Thymus (tissue), 11 donors: ENCODE measurements around the gene PHC2. TPM values are rescaled to one million over a fixed set of nuclear protein-coding genes. Genes with fewer than 3 reads are reported as not detected.
A peak's percentile ranks its signal among the peaks of the same experiment; 100 is the strongest.

ENCODE experiments used
- DNase-seq, 9 donors: peaks; one replicate each; pipeline ENCODE4 v3.0.0-alpha.2; 2013; ENCODE audit warnings: low spot score in 9 of 9, low read depth in 6 of 9, missing footprints in 1 of 9
- H3K27ac ChIP-seq, 2 donors: one replicate each; pipeline ENCODE4 v1.5.1; 2013; ENCODE audit warnings: control low read depth in 1 of 2, low read depth in 1 of 2, low read length in 1 of 2, mild to moderate bottlenecking in 1 of 2, moderate library complexity in 1 of 2
- H3K27me3 ChIP-seq, 2 donors: one replicate each; pipeline ENCODE4 v1.5.1; 2013; ENCODE audit warnings: low read length in 1 of 2; ENCODE audit not compliant: control insufficient read depth in 2 of 2, insufficient read depth in 1 of 2
- H3K36me3 ChIP-seq, 2 donors: one replicate each; pipeline ENCODE4 v1.5.1; 2013; ENCODE audit warnings: low read length in 1 of 2, mild to moderate bottlenecking in 1 of 2, moderate library complexity in 1 of 2; ENCODE audit not compliant: control insufficient read depth in 2 of 2, insufficient read depth in 2 of 2
- H3K4me1 ChIP-seq, 2 donors: one replicate each; pipeline ENCODE4 v1.5.1; 2013; ENCODE audit warnings: low read length in 2 of 2; ENCODE audit not compliant: control insufficient read depth in 2 of 2, insufficient read depth in 2 of 2
- H3K4me3 ChIP-seq, 2 donors: one replicate each; pipeline ENCODE4 v1.5.1; 2013; ENCODE audit warnings: low read length in 2 of 2, control low read depth in 1 of 2, mild to moderate bottlenecking in 1 of 2
- H3K9me3 ChIP-seq, 2 donors: one replicate each; pipeline ENCODE4 v1.5.1; 2013; ENCODE audit warnings: low read length in 1 of 2, mild to moderate bottlenecking in 1 of 2; ENCODE audit not compliant: control insufficient read depth in 2 of 2, insufficient read depth in 1 of 2
- WGBS: extraction: QIAGEN DNeasy Blood & Tissue Kit; methylation state at CpG from one replicate; pipeline ENCODE4 v1.1.7; 2013; 5-methylcytosine and 5-hydroxymethylcytosine counted together
- polyA plus RNA-seq: library from polyadenylated mRNA; stranded (reverse); fragments of 200-250 nt; gene quantifications from one replicate; pipeline ENCODE4 v1.2.3, GENCODE V29; 2013
- total RNA-seq: library from RNA; stranded (reverse); fragments of 120-200 nt; gene quantifications from one replicate; pipeline ENCODE4 v1.2.4, GENCODE V29; 2013
- donor health status: healthy.

Gene PHC2
- total and polyA plus RNA-seq, 2 donors = 35.0 to 79.0 TPM

DNA sequence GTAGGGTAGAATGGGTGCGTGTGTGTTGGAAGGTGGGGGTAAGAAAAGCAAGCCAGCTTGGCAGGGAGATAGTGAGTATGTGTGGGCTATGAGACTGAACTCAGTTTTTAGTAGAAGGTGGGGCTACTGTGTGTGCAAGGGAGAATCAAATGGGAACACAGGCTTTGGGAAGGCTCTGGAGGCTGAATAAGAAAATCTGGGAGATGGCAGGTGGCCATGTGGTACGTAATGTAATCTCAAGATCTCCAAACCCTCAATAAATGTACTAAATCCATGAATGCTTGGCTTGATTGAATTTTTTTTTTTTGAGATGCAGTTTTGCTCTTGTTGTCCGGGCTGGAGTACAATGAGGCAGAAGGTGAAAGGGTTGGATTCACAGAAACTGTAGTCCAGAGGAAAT is 38.1 kb upstream of the PHC2 start:
- no peaks in the 10 kb centered on the region for H3K36me3 ChIP-seq
- no peak overlapping the region for H3K4me3 ChIP-seq
- no peaks in the 10 kb centered on the region for H3K9me3 ChIP-seq
- H3K27me3 ChIP-seq = no peaks in the 10 kb centered on the region
- WGBS = 98% methylated on average over 3 of the region's 3 CpGs
- DNase-seq = no peak
- no peak overlapping the region for H3K27ac ChIP-seq
- H3K4me1 ChIP-seq = peaks cover 5 to 15% of the 10 kb centered on the region in 2 donors

DNA sequence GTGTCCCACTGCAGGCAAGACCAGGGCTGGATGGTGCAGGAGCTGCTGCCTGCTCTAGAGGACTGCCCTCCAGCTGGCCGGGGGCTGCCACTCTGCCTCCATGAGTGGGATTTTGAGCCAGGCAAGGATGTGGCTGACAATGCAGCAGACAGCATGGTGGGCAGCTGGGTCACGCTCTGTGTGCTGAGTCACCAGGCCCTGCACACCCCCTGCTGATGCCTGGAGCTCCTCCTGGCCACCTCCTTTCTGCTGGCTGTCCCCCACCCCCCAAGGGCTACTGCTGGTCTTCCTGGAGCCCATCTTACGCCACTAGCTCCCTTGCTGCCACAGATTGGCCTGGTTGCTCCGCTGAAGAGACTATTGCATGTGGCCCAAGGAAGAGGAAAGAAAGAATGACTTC is 37.6 kb upstream of the PHC2 start:
- DNase-seq = no peak
- H3K4me3 ChIP-seq = no peak overlapping the region
- no peaks in the 10 kb centered on the region for H3K9me3 ChIP-seq
- no peaks in the 10 kb centered on the region for H3K27me3 ChIP-seq
- H3K27ac ChIP-seq = no peak overlapping the region
- no peaks in the 10 kb centered on the region for H3K36me3 ChIP-seq
- peaks cover 5 to 15% of the 10 kb centered on the region in 2 donors for H3K4me1 ChIP-seq
- WGBS = 94% methylated on average over 4 of the region's 4 CpGs

DNA sequence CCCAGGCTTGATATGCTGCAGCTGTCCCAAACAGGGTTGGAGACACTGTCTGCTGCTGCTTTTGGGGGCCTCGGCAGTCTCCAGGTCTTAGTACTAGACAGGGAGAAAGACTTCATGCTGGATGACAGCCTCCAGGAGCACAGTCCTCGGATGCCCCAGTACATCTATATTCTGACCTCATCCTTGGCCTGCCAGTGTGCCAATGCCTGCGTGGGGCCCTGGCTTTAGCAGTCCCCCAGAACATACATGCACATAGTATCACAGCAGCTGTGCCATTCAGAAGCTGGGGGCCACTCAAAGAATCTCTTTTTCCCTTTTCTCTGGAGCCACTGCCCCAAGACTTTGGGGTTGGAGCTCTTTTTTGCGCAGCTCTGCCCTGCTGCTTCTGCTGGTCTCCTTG is 37.1 kb upstream of the PHC2 start:
- 95% methylated on average over 4 of the region's 4 CpGs for WGBS
- no peak for DNase-seq
- Histone ChIP-seq H3K27ac (no peak overlapping the region), H3K4me3 (no peak overlapping the region), H3K36me3 (no peaks in the 10 kb centered on the region), H3K27me3 (no peaks in the 10 kb centered on the region), H3K4me1 (peaks cover 5 to 15% of the 10 kb centered on the region in 2 donors), H3K9me3 (no peaks in the 10 kb centered on the region)

DNA sequence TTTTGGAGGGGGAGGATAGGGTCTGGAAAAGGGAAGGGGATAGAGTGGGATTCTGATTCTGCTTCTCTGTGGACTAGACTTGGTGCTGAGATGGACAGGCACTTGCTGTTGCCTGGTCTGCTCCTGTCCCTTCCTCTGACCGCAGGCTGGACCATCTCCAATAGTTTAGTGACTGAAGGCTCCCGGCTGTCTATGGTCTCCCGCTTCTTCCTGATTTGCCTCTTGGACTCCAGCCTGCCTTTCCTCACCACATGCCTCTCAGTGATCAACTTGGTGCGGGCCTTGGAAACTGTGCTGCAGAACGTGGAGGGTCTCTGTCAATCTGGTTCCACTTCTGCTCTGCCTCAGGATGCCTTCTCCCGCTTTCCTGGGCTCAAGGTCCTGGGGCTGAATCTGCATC is 35.3 kb upstream of the PHC2 start:
- 97% methylated on average over 6 of the region's 6 CpGs for WGBS
- no peaks in the 10 kb centered on the region for H3K9me3 ChIP-seq
- DNase-seq = no peak
- no peaks in the 10 kb centered on the region for H3K27me3 ChIP-seq
- H3K36me3 ChIP-seq = no peaks in the 10 kb centered on the region
- H3K27ac ChIP-seq = no peak overlapping the region
- H3K4me1 ChIP-seq = peaks cover 0 to 11% of the 10 kb centered on the region in 2 donors
- no peak overlapping the region for H3K4me3 ChIP-seq

DNA sequence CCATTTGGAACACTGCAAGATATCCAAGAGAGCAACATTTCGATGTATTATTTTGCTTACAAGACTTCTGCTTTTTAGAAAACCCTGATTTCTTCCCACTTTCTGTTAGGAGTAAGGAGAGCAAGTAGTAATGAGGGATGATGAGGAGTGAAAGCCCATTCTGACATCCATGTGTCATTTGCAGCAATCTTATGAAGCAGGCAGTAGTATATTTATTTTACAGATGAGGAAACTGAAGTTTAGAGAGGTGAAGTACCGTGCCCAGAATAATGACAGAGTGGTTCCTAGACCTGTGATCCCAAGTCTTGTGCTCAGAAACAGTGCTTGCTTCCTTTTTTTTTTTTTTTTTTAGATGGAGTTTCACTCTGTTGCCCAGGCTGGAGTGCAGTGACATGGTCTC is 34.4 kb upstream of the PHC2 start:
- H3K27ac ChIP-seq = no peak overlapping the region
- H3K27me3 ChIP-seq = no peaks in the 10 kb centered on the region
- no peak for DNase-seq
- no peaks in the 10 kb centered on the region for H3K9me3 ChIP-seq
- 96% methylated on average over 2 of the region's 2 CpGs for WGBS
- no peaks in the 10 kb centered on the region for H3K36me3 ChIP-seq
- peaks cover 0 to 10% of the 10 kb centered on the region in 2 donors for H3K4me1 ChIP-seq
- no peak overlapping the region for H3K4me3 ChIP-seq

DNA sequence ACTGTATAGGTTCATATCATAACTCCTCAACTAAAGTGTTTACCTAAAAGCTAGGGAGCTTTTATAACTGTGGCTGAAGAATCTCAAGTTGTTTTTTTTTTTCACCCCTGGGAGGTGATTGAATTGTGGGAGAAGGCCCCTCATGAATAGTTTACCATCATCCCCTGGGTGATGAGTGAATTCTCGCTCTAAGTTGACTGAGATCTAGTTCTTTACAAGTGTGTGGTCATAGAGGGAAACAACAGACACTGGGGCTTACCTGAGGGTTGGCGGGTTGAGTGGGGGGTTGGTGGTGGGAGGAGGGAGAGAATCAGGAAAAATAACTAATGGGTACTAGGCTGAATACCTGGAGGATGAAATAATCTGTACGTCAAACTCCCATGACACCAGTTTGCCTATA is 33.7 kb upstream of the PHC2 start:
- H3K4me1 ChIP-seq = peaks cover 0 to 4% of the 10 kb centered on the region in 2 donors
- no peaks in the 10 kb centered on the region for H3K9me3 ChIP-seq
- H3K27ac ChIP-seq = no peak overlapping the region
- 97% methylated on average over 3 of the region's 3 CpGs for WGBS
- DNase-seq = no peak
- no peaks in the 10 kb centered on the region for H3K27me3 ChIP-seq
- no peak overlapping the region for H3K4me3 ChIP-seq
- no peaks in the 10 kb centered on the region for H3K36me3 ChIP-seq

DNA sequence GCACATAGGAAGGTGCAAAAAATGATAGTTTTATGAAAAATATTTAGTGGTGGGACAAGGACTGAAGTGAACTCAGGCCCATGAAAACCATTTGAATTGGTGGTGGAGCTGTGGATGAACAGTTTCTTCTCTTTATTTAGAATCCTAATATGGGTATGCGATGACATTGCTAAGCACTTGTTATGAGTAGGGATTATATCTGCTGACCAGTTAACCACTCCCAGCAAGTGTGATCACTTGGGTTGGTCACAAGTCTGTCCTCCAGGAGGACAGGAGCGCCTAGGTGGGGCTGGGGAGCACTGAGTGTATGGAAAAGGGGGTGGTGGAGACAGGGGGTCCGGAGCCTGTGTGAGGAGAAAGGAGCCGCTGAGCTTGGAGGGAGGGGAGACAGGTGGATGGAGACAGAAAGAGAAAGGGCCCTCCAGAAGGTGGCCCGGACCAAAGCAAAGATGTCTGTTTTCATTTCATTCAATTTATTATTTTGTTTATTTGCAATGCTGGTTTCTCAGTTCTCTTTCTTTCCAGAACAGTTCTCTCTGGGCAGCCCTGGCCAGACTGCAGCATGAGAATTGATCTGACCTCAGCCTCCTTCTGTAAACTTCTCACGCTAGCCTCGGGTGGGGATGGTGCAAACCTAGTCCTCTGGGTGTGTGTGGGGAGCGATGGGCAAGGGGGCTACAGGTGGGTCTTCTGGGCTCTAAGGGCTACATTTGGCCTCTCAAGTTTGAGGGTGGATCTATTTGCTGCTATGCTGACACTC is 31.7 kb upstream of the PHC2 start:
- no peaks in the 10 kb centered on the region for H3K36me3 ChIP-seq
- 96% methylated on average over 8 of the region's 8 CpGs for WGBS
- no peaks in the 10 kb centered on the region for H3K4me1 ChIP-seq
- H3K4me3 ChIP-seq = no peak overlapping the region
- H3K27me3 ChIP-seq = no peaks in the 10 kb centered on the region
- H3K27ac ChIP-seq = no peak overlapping the region
- no peak for DNase-seq
- H3K9me3 ChIP-seq = no peaks in the 10 kb centered on the region

DNA sequence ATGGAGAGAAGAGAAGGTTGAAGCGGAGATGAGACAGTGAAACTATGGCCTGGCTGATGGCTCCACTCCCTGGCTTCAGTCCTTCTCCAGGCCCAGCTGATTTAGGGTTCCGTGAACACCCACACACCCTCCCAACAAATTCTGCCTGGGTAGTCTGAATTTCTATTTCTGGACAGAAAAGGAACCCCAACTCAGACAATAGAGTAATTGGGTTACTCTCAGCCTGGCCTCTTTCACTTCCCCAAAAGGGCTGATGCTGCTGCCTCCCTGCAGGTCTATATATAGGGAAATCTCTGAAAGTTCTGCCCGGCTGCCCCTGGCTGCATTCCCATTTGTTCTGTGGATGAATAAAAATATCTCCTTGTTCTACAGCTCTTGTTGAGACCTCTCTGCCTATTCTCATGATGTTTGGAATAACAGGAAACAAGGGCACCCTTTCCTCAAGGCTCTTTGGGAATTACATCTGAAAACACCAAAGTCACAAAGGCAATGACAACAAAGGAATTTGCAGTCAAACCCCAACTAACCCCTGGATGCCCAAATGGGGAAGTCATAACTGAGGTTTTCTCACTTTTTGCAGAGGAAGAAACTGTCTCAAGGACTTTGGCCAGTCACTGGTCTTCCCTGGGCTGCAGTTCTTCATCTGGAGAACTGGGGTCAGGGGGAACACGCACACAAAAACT is 30.2 kb upstream of the PHC2 start:
- Histone ChIP-seq H3K4me1 (peaks cover 0 to 3% of the 10 kb centered on the region in 2 donors), H3K27me3 (no peaks in the 10 kb centered on the region), H3K36me3 (no peaks in the 10 kb centered on the region), H3K4me3 (no peak overlapping the region), H3K27ac (peak overlapping the region in 1 of 2 donors; percentile 20), H3K9me3 (no peaks in the 10 kb centered on the region)
- WGBS = 63% methylated on average over 4 of the region's 4 CpGs
- DNase-seq = peak in 1 of 9 donors; percentile 19

DNA sequence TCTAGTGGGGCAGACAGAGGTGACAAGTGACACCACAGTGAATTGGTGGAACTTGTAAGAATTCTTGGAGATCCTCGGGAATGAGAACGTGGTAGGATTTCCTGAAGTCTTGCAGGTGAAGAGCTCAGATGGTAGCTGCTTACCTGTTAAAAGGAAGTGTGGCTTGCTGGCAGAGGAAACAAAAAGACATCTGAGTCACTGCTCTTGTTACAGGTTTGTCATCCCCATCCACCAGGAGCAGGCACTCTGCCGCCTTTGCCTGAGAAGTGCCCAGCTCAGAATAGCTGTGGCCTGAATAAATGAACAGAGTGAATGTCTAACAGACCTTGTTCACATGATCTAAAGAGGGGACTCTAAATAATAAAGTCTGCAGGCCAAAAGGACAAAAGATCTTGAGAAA is 29.2 kb upstream of the PHC2 start:
- Histone ChIP-seq H3K9me3 (no peaks in the 10 kb centered on the region), H3K4me1 (peaks cover 0 to 8% of the 10 kb centered on the region in 2 donors), H3K27me3 (no peaks in the 10 kb centered on the region), H3K4me3 (no peak overlapping the region), H3K27ac (no peak overlapping the region), H3K36me3 (no peaks in the 10 kb centered on the region)
- DNase-seq = no peak
- WGBS = 58% methylated on average over 3 of the region's 3 CpGs
